Stimulated activated CD4-positive, alpha-beta T cell treated with anti-CD3 and anti-CD28 coated beads, Interleukin-15, amount 100 ng/mL, for 1 hour (primary cell): ENCODE measurements around the gene TEX26.
A peak's percentile ranks its signal among the peaks of the same experiment; 100 is the strongest.

Source experiments
- DNase-seq, 2 donors: peaks; one replicate each; pipeline ENCODE4 v3.0.0-alpha.2; 2020; ENCODE audit warnings: low read depth in 1 of 2, low spot score in 1 of 2

The TEX26 gene

DNA sequence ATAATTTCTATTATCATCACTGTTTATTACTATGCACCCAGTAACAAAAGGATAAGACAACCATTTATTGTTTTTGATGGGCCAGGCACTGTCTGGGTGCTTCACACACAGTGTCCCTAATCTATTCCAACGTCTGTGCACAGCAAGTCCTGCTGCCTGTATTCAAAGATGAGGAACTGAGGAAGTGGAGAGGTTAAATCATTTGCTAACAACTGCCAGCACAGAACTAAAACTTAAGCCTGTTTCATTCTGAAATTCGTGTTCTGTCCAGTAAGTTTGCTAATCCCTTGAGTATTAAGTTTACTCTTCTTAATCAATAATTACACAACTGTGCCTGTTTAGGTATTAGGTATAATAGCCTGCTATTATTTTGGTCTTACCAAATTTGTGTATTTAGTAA, 41.9 kb downstream of the TEX26 start:
- DNase-seq = no peak

DNA sequence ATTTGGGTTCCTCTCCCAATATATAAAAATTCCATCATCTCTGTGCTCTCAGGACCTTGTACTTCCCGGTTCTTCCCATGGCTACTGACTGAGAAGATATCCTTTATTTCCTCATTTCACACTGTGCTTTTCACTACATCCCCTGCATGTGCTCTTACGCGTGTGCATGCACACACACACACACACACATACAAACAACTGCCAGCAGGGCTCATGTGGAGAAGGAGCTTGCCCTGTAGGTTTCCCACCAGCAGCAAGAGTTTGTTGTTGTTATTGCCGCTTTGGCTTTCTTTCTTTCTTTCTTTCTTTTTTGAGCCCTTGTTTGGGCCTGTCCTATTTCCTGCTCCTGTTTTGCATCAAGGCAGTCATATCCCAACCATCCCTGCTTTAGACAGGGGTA, 43.6 kb downstream of the TEX26 start:
- DNase-seq = no peak

DNA sequence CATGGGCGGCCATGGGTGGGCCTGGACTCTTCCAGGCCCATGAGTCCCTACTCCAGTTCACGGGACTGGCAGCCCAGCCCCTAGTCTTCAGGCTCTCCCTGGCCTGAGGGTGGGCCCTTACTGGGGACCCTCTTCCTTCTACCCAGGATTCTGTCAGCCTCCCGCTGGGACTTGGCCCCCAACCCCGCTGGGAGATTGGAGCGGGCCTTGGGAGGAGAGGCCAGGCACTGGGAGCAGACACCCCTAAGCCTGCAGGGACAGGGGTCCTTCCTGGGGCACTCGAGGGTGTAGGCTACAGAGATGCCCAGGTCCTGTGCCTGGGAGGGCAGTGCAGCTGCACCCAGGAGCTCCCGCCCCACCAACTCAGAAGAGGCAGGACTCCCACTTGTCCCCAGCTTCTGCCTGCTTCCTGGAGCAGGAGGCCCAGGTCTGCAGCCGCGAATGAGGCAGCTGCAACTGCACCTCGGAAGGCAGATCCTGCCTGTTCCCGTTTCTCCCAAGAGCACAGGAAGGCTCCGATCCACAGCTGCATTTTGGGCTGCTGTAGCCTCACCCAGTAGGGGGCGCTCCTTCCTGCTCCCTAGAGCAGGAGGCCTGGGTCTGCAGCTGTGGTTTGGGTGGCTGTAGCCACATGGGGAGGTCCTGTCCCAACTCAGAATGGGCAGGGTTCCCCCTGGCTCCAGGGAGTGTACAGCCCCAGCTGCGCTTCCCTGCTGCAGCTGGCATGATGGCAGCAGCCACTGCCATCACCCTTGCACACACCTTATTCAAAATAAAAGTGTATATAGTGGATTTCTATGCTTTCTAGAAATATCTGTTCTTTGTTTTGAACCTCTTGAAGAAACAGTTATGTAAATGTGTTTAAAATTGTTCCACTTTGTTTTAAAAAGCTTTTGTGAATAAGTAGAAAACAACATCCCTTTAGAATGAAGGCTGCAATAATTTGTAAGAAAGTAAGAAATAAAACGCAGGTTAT, 46.8 kb downstream of the TEX26 start:
- peak; percentile 8 to 27 for DNase-seq

DNA sequence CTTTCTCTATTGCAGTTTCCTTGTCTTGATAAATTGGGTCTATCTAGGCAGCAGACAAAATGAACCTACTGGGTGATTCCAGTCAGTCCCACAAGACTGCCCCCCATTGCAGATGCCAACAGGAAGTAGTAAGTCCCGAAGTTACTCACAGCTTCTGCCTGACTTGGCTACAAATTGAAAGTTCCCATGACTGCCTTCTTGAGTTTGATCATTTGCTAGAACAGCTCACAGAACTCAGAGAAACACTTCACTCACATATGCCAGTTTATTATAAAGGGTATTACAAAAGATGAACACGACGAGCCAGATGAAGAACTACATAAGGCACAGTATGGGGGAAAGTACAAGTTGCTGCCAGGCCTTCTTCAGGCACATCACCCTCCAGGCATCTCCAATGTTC, 50.0 kb downstream of the TEX26 start:
- no peak for DNase-seq

DNA sequence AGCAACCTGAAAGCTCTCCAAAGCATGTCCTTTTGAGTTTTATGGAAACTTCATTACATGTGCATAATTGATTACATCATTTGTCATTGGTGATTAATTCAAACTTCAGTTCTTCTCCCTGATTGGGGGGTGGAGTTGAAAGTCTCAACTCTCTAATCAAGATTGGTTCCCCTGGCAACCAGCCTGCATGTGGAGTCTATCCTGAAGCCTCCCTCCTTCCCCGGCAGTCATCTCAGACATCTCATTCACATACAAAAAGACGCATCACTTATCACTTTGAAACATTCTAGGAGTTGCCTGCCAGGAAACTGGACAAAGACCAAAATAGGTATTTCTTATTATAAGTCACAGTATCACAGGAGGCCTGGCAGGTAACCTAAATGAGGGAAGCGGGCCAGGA, 50.5 kb downstream of the TEX26 start:
- no peak for DNase-seq

DNA sequence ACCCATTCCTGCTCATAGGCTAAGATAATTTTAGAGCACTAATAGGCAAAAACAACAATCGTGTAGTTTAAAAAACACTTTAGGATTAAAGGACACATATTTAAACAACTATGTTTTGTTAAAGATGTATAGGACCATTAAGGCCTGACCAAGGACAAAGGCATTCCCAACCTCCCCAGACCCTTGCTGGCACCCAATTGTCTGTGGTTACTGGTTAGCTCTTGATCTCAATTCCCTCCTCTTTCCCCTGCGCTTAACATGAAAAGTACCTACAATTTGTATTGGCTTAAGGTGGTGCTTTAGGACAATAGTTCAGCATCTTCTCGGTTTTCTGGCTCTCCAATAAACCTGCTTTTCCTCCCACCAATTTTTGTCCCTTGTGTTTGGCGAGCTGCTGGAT, 51.0 kb downstream of the TEX26 start:
- no peak for DNase-seq

DNA sequence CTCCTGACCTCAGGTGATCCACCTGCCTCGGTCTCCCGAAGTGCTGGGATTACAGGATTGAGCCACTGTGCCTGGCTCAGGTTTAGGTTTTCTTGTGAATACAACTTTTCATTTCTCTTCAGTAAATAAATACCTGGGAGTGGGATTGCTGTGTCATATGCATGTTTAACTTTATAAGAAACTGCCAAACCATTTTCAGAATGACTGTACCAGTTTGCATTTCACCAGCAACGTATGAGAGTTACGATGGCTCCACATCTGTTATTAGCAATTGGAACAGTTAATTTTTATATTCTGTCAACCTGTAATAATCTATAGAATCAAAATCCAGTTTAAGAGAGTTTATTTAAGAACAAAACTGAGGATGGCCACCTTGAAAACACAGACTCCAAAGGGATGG, 52.2 kb downstream of the TEX26 start:
- DNase-seq = no peak

DNA sequence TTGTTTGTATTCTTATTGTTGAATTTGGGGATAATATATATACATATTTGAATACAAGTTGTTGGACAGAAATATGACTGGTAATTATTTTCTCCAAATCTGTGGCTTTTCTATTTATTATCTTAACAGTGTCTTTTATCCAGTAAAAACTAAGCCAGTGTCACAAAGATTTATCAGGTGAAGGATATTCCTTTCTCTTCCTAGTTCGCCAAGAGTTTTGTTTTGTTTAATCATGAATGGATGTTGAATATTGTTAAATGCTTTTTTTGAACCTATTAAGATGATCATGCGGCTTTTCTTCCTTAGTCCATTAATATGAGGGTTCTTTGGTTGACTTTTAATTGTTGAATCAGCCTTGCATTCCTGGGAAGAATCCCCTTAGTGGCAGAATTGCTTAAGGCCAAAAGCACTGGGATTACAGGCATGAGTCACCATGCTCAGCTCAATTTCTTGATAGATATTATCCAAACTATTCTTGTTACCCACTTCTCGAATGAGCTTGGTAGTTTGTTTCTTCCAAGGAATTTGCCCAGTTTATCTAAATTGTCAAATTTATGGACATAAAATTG, 53.3 kb downstream of the TEX26 start:
- no peak for DNase-seq

DNA sequence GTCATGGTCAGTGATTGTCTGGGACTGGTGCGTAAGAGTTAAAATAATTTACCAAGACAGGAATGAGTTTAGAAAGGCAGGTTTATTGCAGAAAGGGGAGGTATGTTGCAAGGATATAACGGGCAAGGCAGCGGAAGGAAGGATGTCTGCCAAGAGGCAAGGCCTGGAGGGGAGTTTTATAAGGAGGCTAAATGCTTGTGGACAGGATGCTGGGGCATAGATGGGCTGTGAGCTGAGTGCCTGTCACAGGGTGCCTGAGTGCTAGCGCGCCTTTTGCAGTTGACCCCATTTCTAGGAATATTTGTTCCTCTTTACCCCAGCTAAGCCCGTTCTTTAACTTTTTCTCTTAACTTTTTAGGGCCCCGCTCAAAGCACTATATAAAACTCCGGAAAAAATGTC, 58.7 kb downstream of the TEX26 start:
- no peak for DNase-seq

DNA sequence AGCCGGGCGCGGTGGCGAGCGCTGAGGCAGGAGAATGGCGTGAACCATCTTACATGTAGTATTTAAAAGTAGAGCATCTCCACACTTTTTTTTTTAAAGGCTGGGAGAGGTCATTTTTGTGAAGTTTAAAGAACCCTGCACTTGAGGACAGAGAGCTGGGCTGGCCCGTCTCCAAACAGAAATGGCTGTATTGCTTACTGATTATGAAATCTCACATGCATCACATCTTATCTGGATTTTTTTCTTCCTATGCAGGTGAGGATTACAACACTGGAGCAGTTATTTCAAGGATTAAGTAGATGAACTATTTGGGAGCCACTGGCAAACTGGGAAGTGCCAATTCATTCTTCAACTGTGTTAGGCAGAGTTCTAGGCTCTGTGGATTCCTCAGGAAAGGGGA, 59.5 kb downstream of the TEX26 start:
- DNase-seq = no peak

DNA sequence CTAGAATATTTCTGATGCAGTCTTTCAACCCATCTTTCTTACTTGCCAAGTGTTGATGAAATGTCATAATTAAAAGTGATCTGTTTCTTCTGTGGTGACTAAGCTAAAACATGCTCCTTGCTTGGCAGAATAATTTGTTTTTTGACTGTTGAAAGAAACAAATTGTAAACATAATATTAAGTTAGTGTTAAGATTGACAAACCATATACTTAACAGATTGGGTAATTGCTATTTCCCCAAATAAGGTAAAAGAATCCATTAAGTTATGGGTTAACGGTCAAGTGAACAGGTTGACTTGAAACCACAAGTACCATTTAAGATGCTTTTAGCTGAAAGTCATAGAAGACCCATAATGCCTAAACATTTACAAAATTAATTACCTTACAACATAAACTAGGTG, 62.9 kb downstream of the TEX26 start:
- DNase-seq = no peak

DNA sequence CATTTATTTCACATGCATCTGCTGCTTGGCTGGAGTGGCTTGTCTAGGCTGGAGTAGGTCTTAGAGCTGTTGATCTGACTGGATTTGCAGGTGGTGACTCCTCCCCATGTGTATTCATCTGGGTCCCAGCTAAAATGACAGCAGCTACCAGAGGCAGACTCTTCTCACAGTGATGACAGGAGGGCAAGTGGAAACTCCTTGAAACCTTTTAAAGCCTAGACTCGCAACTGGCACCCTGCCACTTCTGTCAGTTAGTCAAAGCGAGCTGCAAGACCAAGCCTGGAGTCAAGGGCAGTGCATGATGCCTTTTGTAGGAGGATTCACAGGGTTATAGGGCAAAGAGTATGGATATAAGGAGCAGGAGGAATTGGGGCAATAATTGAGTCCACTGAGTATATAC, 65.2 kb downstream of the TEX26 start:
- no peak for DNase-seq

DNA sequence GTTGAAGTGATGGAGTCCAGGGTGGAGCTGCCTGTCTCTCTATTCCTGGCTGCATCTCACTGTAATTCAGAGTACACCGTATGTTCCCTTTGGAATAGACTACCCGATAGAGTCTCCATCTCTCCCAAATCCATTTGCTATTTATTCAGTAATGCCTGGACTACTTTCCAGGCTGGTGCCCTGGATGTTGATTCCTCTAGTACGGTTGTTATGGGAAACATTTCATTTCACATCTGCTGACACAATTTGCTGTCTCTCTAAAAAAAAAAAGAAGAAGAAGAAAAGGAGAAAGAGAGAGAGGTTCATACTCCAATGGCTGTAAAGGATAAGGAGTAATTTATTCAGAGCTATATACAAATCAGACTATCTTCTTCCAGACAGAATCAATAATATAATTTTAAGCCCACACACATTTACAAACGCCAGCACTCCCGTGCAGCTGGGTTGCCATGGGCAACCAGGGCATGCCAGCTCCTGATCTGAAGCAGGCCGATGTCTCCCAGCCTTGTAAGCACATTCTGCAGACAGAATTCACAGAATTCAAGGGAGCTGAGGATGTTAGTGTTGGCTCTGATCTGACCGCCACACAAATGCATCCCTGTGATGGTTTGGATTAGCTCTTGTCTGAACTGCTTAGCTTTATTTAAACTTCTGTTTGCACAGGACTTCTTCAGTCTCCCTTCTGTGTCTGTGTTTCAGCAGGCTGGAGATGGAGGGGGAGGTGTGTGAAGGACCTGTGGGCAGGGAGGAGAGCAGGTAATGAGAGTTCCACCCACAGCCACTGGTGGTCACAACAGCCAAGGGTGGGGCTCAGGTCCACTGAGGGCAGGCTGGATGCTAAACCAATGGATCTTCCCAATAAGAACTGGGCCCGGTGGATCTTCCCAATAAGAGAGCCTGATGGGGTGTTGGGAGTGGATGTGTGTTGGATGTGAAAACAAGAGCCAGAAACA, 66.0 kb downstream of the TEX26 start:
- DNase-seq = no peak

DNA sequence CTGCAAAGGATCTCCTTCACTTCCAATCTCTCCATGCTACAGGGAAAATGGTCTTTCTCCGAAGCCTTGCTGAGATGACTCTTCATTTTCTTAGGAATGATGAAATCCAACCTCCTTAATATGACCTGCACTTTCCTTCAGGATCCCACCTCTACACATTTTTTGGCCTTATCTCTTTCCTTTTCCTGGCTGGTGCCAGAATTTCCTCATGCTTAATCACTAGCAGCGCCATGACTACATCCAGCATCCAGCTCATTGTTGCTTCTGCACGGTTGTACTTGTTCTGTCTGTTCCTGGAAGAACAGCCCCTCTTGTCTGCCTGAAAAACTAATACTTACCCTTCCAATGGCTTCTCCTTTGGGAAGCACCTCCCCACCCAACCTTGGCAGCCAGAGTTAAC, 68.4 kb downstream of the TEX26 start:
- DNase-seq = no peak

DNA sequence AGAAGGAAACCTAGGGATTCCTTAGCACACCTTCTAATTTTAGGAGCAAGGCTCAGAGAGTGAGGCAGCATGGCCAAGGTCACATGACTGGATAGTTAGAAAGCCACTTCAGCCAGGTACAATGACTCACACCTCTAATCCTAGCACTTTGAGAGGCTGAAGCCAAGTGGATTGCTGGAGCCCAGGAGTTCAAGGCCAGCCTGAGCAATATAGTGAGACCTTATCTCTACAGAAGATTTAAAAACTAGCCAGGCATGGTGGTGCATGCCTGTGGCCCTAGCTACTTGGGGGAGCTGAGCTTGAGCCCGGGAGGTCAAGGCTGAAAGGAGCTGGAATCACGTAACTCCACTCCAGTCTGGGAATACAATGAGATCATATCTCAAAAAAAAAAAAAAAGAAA, 69.2 kb downstream of the TEX26 start:
- DNase-seq = no peak

DNA sequence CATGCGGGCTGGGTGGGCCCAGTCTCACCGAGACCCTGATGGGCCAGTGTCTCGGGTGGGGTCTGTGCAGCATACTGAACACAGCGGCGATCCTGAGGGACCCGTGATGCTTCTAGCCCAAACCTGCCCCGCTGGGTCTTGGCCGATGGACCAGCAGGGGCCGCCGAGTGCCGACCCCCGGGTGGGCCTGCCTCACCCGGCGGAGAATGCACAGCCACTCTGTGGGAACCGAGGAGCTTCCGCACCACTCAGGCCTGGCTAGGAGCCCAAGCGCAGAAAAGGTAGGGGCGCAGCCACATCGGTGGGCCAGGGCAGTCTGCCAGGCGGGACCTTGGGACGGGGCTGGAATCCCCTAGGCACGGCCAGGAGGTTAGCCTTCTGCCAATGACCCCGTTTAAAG, 72.6 kb downstream of the TEX26 start:
- DNase-seq = no peak

DNA sequence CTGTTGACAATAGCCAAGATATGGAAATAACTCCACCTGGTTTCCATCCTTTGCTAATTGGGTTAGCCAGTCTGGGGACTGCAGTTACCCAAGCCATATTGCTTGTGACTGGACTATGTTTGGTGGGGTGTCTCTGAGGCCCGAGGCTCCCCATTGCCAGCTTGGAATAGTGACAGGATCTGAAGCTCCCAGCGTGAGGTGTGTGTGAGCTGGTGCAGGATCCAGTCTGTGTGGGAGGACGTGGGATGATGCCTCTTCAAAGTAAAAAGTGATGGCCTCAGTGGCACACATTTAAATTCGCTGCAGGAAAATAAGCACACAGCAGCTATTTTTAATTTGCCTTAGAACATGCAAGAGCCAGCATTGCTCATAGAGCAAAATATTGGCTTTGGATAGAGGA, 75.0 kb downstream of the TEX26 start:
- DNase-seq = no peak

DNA sequence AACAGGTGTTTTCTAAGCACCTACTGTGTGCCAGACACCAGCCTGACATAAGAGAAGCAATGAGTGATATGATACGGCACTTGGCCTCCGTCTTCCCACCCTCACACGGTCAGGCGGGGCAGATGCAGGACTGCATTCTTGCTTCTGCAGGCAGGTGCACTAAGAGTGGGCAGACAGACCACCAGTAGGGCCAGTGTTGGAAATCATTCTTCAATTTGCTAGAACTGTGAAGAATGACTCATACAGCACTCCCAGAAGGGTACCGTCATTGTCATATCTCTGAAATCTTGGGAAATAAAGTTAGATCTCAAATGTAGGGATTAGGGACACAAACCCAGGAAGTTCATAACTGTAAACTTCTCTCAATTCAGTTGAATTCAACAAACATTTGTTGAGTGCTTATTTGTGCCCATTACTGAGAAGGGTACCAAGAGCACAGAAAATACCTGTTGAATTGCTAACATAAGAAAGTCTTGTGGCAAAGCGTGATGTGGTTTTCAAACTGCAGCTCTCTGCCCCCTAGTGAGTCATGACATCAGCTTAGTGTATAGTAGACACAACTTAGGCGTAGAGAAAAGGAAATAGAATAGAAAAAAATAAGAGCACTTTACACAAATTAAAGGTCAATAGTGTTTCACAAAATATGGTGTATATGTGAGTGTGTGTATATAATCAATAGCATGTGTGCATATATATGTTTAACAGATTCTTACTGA, 76.1 kb downstream of the TEX26 start:
- no peak for DNase-seq

DNA sequence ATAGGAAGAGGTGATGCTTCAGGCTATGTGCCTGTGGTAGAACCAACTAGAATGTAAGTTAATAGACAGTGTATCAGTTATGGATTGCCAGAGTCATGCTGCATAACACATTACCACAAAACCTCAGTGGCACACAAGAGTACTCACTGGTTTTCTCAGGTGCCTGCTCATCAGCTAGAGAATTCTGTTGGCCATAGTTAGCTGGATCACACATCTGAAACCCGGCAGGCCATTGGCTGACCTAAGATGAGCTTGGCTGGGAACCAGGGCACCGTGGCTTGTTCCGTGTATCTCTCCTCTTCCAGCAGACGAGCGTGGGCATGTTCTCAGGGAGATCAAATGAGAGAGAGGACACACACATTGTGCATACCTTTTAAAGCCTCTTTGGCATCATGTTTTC, 76.7 kb downstream of the TEX26 start:
- no peak for DNase-seq

DNA sequence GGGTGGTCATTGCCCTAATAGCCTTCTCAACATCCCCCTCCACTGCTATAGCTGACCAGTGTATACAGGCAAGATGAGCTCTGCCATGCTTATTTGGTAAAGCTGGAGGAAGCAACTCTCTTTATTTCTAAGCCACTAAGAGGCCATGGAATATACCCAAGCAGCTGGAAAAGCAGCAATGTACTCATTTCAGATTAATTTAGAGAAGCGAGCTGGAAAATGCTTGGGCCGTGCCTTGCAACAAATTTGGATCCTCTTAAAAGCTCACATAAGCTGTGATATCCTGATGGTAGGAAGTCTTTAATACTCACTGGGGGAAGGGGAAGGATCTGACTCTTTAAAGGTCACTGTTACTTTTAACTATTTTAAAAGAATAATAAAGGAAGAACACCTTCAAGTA, 77.8 kb downstream of the TEX26 start:
- no peak for DNase-seq

DNA sequence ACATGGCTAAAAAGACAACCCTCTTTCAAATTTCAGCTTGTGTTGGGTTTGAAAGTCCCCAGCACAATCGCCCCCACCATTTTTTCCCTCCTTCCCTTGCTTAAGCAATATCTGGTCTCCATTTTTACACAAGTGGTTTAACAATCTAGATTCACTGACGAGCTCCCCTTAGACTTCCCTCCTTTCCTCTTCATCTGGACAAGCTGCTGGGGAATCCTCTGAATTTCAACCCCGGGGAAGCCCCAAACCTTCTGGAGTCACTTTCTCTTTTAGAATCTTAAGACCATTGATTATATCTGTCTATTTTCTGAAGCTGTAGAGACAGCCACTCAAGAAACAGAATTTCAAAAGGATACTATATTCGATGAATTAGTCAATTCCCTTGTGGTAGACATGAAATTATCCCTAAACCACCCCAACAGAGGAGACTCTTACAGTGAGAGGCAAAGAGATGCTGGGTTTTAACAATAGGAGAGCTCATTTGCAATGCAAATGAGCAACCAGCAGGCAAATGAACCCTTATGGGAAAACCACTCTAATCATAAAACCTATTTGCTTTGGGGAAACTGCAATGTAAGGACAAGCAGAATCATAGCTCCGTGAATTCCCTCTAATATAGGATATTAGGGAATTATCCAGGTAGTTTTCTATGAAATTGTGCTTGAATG, 78.9 kb downstream of the TEX26 start:
- no peak for DNase-seq
